KOPT-K1 (cell line): ENCODE measurements around the gene EEF1AKMT2.

Experiments used
- H3K27ac ChIP-seq: fragments of 200-600 bp; sonication (generic); 2 replicates; pipeline ENCODE4 v1.5.1; 2016; ENCODE audit warnings: antibody characterized with exemption, mild to moderate bottlenecking, low read depth, low read length; ENCODE audit not compliant: poor library complexity, severe bottlenecking
- H3K36me3 ChIP-seq: fragments of 200-600 bp; sonication (generic); 2 replicates; pipeline ENCODE4 v1.5.1; 2017; ENCODE audit warnings: antibody characterized with exemption, mild to moderate bottlenecking, low read length, moderate library complexity; ENCODE audit not compliant: insufficient read depth
- H3K9me3 ChIP-seq: fragments of 200-600 bp; sonication (generic); 2 replicates; pipeline ENCODE4 v1.5.1; 2017; ENCODE audit warnings: antibody characterized with exemption, low read length, mild to moderate bottlenecking; ENCODE audit not compliant: insufficient read depth, poor library complexity, severe bottlenecking

EEF1AKMT2 gene

DNA sequence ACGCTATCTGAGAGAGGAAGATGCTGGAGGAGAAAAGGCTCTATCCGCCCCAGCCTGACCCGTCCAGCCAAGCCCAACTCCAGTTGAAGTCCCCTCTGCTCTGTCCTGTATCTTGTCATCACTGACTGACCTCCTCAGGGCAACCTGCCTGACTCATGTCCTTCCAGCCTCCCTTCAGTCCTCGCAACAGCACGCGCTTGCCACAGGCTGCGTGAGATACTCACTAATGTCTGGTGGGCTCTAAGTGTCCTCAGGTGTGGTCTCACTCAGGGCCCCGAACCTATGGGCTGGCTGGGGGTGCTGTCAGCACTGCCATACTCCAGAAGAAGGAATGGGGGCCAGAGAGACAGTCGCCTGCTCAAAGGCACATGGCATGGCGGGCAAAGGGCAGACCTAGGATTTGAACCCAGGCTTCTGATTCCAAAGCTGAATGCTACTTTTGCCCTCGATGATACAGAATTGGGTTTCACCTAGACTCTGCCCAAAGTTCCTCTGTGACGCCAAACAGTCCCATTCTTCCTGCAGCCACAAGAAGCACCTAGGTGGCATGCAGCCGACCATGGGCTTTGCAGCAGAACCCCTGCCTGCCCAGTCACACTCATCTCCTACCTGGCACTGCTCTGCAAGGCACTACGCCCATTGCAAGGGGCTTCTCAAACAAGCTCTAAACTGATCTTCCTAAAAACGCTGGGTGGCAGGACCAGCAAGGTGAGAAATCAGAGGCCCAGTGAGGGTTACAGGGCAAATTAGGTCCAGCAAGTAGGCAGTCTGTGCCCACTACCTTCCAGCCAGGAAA, 56.0 kb downstream of the EEF1AKMT2 start:
- Histone ChIP-seq H3K36me3 (no peaks in the 10 kb centered on the region), H3K9me3 (no peaks in the 10 kb centered on the region), H3K27ac (peak overlapping the region; percentile 41)

DNA sequence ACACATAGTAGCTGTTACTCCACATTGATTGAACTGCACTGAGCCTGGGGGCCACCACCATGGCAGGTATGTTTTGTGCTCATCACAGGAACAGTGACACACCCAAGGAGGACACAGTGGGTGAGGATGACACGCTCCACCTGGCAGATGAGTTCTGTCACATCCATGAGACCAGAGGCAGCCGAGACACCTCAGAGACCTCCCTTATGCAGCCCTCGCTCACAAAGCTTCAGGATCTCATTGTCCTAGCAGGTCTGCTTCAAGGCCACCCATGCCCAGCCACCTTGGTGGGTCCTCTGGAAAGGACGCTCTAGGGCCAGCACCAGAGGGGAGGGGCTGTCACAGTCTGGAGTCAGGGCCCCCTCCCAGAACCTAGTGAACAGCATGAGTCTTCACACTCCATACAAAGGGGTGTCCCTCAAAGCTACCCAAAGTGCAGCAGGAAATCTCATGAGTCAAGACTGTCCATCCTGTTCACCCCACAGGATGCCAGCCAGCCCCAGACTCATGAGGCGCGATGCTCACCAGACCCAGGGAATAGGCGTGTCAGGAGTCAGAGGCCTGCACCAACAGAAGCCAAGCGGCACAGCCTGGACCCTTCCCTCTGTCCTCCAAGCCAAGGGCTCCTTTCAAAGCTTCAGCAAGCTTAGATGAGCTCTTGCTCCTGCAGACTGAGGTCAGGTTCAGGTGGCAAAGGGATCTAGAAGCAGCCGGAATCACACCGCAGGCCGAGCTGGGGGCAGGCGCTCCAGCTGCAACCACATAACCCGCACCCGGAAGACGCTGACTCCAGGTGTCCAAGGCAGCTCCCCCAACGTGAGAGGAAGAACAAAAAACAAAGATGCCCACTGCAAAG, 57.1 kb downstream of the EEF1AKMT2 start:
- Histone ChIP-seq H3K27ac (peak overlapping the region; percentile 41), H3K9me3 (no peaks in the 10 kb centered on the region), H3K36me3 (peaks cover 4% of the 10 kb centered on the region; the same call in 1 of the 2 replicates)

DNA sequence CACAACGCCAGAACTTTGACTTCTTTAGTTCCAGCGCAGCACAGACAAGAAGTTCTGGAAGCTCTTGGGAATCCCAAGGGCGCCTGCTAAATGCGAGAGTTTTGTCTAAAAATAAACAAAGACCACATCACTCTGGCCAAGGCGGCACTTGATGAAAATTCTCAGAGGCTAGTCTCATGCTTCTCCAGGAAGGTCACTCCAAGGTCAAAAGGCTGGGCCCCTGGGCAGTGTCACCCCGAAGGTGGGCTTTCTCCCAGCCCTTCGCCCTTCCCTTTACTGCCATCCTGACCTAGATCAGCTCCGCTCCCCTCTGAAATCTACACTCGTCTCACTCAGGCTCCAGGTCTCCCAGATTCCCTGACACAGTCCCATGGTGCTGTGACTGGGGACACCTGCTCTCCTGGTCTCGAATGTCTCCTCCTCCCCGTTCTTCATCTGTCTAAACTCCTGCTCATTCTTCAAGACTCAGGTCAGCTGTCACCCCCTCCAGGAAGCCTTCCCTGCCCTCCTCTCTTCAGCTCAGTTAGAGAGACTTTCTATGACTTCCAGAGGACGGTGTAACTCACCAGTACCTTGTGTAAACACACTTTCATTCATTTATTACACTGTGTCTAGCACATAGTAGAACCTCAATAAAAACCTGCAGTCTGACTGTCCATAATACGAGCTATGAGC, 58.0 kb downstream of the EEF1AKMT2 start:
- peak overlapping the region; percentile 24 for H3K27ac ChIP-seq
- peaks cover 4% of the 10 kb centered on the region; the same call in 1 of the 2 replicates for H3K36me3 ChIP-seq
- no peaks in the 10 kb centered on the region for H3K9me3 ChIP-seq

DNA sequence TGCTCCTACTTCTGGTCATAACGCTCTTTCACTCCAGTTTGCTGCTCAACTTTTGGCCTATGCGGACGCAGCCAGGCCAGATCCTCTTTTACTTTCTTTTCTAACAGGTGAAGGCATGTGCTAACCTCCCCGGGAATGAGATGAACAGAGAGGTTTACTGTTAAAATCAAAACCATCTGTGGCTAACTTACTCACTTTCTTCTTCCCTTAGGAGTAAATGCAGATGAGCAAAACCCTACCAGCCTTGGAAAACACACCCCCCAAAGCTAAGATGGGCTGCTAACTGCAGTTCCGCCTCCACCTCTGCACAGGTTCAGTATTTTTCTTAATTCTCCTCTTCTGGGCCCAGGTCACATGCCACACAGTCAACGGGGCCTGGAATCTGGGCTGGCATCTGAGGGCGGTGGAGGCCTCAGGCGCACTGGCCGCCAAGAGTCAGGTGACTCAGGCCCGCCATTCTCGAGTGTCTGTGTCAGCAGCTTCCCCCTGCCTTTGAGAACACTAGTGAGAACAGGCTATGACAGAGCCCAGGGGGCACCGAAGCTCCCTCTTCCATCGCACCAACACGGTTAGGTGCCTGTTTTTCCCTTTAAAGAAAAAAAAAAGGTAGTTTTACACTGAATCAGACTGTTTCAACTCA, 58.6 kb downstream of the EEF1AKMT2 start:
- peak overlapping the region; percentile 24 for H3K27ac ChIP-seq
- H3K9me3 ChIP-seq: no peaks in the 10 kb centered on the region
- peaks cover 4% of the 10 kb centered on the region; the same call in 1 of the 2 replicates for H3K36me3 ChIP-seq

DNA sequence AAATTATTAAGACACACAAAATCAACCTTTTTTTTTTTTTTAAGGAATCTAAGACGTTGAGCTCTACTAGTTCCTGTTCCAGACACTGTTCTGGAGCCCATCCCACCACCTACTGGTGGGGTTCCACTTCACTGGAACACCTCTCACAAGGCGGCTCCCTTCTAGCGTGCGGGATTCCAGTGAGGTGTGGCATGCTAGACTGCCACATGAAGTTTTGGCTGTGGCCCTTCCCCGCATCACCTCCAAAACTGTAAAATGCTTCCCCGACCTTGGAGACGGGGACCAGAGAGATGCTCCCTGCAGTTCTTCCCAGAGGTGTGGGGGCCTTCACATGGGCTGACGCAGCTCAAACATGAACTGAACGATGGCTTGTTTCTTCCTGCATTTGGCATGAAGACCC, 60.1 kb downstream of the EEF1AKMT2 start:
- Histone ChIP-seq H3K27ac (no peak overlapping the region), H3K36me3 (peaks cover 4% of the 10 kb centered on the region; the same call in 1 of the 2 replicates), H3K9me3 (no peaks in the 10 kb centered on the region)

DNA sequence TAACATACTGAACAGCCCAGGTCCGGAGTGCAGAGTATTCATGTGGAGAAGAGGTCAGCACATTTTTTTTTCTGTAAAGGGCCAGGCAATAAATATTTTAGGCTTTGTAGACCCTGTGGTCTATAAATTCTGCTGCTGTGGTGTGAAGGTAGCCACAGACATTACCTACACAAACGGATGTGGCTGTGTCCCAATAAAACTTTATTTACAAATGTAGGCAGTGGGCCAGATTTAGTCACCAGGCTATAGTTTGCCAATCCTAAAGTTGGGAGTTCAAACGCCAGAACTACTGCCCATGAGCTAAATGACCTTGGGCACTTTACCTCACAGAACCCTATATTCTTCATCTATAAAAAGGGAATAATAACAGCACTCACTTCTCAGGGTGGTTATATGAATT, 60.9 kb downstream of the EEF1AKMT2 start:
- H3K27ac ChIP-seq: no peak overlapping the region
- H3K9me3 ChIP-seq: no peaks in the 10 kb centered on the region

DNA sequence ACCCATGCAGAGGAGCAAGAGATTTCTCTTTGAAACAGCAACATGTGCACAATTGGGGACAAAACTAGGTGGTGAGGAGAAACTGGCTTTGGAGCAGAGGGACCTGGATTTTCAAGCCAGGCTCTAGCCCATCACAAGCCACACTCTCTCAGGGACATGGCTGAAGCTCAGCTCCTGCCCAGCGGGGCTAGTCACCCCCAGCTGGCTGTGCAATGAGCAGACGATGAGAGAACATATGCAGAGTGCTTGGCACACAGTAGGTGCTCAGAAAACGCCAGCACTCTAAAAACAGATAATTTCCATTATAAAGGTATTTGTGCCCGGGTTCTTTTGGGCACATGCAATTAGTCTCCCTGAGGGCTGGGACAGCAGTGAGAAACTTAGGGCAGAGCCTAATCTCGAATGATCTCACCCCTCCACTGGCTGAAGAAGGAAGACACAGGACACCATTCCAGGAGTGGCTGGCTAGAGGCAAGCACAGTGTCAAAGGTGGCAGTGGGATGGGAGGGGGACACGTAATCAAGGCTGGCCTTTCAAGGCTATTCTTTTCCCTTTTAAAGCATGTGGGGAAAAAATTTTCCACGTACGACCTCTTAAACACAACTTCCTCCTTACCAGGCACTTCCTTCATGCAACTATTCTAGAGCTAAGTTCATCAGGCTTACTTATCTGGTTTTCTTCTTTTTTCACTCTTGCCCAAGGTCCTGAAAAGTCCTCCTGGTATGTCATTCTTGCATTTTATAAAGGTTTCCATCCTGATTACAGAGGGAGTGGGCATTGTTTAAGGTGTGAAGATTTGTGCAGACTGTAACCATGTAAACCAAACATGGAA, 62.6 kb downstream of the EEF1AKMT2 start:
- H3K27ac ChIP-seq: peak overlapping the region; percentile 36
- H3K9me3 ChIP-seq: no peaks in the 10 kb centered on the region
- peaks cover 18% of the 10 kb centered on the region; the same call in 1 of the 2 replicates for H3K36me3 ChIP-seq

More for the DNA sequence above, 60.9 kb downstream of the EEF1AKMT2 start:
- peaks cover 7% of the 10 kb centered on the region; the same call in 1 of the 2 replicates for H3K36me3 ChIP-seq

DNA sequence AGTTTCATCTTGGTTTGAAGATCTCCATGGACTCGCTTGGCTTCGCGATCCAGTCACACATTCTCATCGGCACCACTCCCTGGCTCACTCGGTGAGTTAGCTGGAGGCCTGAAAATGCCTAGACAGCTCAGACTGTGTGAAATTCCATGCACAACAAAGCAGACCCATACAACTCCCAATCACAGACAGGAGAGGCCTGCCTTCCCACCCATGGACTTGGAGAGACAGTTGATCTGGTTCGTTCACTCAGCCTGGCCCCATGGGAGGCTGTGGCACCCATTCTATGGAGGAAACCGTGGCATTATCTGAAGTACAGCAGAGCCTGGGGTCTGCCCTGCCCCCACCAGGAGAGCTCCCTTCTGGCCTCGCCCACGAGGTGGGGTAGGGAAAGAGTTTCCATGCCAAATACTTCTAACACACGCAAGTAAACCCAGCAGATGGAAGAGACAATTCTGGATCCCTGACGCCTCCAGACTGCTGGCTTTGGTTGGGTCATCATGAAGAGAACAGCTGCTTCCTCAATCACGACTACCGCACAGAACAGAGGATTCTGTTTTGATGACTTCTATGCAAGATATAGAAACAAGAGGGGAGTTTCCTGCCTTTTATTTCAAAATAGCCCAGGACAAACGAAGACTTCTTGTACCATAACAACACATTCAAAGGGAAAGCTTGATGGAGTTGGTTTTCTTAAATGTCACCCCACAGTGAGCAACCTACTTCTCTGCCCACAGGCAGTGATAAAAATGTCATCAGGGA, 63.4 kb downstream of the EEF1AKMT2 start:
- peaks cover 18% of the 10 kb centered on the region; the same call in 1 of the 2 replicates for H3K36me3 ChIP-seq
- H3K27ac ChIP-seq: peak overlapping the region; percentile 36
- H3K9me3 ChIP-seq: no peaks in the 10 kb centered on the region

DNA sequence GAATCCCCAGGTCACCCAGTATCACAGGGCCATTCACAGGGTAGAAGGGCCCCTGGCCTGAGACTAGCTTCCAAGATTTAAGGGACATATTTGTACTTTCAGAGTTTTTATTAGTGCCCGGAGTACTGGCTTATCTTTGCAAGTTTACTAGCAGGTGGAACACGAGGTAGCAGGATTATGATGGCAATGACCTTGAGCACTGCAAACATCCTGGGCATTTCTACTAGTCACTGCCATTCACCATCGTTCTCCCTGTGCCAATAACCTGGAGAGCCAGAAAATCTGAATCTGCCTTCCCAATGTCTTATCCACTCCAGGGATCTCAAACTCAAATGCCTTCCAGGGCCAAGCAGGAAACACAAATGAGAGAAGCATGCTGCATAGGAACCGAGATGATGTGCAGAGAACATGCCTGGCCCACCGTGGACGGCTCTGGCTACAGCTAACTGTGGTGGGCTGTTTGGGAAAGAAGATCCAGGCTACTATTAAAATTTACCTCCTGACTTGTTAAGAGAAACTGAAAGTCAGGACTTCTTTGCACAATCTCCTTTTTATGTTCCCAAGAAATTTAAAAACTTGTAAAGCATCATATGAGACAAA, 64.2 kb downstream of the EEF1AKMT2 start:
- Histone ChIP-seq H3K36me3 (peaks cover 18% of the 10 kb centered on the region; the same call in 1 of the 2 replicates), H3K9me3 (no peaks in the 10 kb centered on the region), H3K27ac (peak overlapping the region; percentile 36)

DNA sequence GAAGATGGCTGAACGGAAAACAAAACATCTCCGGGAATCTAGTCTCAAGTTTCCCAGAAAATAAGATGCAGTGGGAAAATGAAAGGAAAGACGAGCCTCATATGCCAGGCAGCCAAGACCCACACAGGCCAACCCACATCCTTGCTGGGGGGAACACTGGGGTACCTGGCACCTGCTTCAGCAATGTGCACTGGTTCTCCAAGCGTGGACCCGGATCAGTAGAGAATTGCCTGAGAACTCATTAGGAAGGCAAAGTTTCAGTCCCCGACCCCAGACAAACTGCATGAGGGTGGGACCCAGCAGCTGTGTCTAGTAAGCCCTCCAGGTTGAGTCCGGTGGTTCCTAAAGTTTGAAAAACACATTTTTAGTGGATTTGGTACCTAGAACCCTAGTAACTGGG, 65.9 kb downstream of the EEF1AKMT2 start:
- Histone ChIP-seq H3K36me3 (peaks cover 18% of the 10 kb centered on the region; the same call in 1 of the 2 replicates), H3K9me3 (no peaks in the 10 kb centered on the region), H3K27ac (no peak overlapping the region)

DNA sequence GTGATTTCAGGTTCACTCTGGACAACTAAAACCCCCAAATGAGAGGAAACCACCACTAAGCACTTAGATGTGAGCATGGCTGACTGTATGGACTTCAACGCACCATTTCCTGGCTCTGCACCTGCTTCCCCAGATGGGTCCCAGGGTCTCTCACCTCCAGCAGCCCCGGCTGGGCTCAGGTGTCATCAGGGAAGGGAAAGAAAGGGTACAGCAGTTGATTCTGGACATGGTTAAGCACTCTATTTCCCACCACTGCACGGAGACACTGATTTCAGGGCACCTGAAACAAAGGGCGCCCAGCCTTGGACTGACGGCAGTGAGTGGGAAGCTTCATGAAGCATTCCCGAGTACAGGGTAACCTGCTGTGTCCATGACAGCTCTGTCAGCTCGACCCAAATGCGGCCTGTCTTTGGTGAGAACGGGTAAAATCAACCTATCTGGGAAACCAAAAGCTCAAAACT, 66.5 kb downstream of the EEF1AKMT2 start:
- Histone ChIP-seq H3K27ac (no peak overlapping the region), H3K36me3 (peaks cover 18% of the 10 kb centered on the region; the same call in 1 of the 2 replicates), H3K9me3 (no peaks in the 10 kb centered on the region)

DNA sequence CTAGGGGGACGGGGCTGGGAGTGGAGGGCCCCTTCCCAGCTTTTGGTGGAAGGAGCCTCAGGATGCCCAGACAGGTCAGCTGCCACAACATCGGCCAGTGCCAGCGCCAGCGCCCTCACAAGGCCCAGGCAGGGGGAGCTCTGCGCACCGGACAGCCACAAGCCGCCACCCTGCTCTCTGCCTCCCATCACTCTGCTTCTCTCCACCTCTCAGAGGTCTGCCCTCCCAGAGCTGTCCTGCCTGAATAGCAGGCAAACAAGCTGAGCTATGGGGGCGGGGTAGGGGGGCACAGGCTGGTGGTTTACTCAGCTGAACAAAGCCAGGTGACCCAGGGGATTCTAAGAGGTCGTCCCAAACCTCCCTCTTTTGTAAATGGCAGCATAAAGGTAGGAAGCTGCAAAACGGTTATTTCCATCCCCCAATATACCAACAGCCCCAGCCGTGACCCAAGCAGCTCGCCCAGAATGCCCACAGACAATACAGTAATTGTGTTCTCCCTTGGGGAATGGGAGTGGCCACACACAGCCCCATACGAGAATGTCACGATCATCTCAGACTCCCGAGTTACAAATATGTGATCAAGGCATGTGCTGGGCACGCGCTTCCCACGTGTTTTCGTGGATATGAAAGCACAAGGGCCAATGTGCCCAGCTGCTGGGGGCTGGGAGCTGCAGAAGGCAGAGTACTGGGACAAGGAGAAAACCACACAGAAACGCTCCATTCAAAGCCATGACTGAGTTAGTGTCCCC, 67.2 kb downstream of the EEF1AKMT2 start:
- Histone ChIP-seq H3K9me3 (no peaks in the 10 kb centered on the region), H3K27ac (no peak overlapping the region), H3K36me3 (0 out of 2 replicates have a peak, but pooled peaks cover 14% of the 10 kb centered on the region)
